ENCODE results near the gene CNTN3. TPM values are rescaled to one million over a fixed set of nuclear protein-coding genes. Genes with fewer than 3 reads are reported as not detected.

The CNTN3 gene
- total and polyA plus RNA-seq, 12 donors: 0.46 to 5.9 (median 2.6) TPM; not detected in 1

GRCh38 chr3:74582982-74583381, 31.5 kb downstream of the CNTN3 start:
- intact Hi-C loops (cut with DNase I): loop anchor here in 1 of 10 donors (1.0 kb wide), 1 partner anchor 10 kb away; no protein-coding TSS in a partner anchor
- no peaks in the 10 kb centered on the region for H3K4me1 ChIP-seq
- H3K27ac ChIP-seq: no peak overlapping the region
- H3K9me3 ChIP-seq: no peaks in the 10 kb centered on the region
- WGBS, 2 donors: 83 to 88% methylated on average over 5 of the region's 5 CpGs
- no peaks in the 10 kb centered on the region for H3K36me3 ChIP-seq
- H3K4me3 ChIP-seq: no peak overlapping the region
- no peak for TF ChIP-seq CTCF (IDR thresholded peaks at IDR 0.05)
- H3K27me3 ChIP-seq: no peaks in the 10 kb centered on the region
- ATAC-seq: no peak
- DNase-seq: no peak

- Histone ChIP-seq H3K27me3 (no peaks in the 10 kb centered on the region), H3K4me1 (no peaks in the 10 kb centered on the region), H3K27ac (no peak overlapping the region), H3K36me3 (no peaks in the 10 kb centered on the region), H3K4me3 (no peak overlapping the region), H3K9me3 (no peaks in the 10 kb centered on the region)
- ATAC-seq (no peak), DNase-seq (no peak)
- intact Hi-C loops (cut with DNase I): no loop called here
- WGBS, 2 donors: 55 to 74% methylated on average over 3 of the region's 3 CpGs
- TF ChIP-seq CTCF (IDR thresholded peaks at IDR 0.05): no peak
Measured at GRCh38 chr3:74575857-74576256, 38.6 kb downstream of the CNTN3 start.

- no peaks in the 10 kb centered on the region for H3K27me3 ChIP-seq
- no peak overlapping the region for H3K27ac ChIP-seq
- intact Hi-C loops (cut with DNase I): no loop called here
- WGBS, 2 donors: 85 to 88% methylated on average over 4 of the region's 4 CpGs
- no peak overlapping the region for H3K4me3 ChIP-seq
- ATAC-seq (no peak), DNase-seq (no peak)
- peaks cover 0 to 4% (median 0%) of the 10 kb centered on the region in 11 donors for H3K9me3 ChIP-seq
- no peaks in the 10 kb centered on the region for H3K4me1 ChIP-seq
- no peak for TF ChIP-seq CTCF (IDR thresholded peaks at IDR 0.05)
- H3K36me3 ChIP-seq: no peaks in the 10 kb centered on the region
Measured at GRCh38 chr3:74571118-74571517, 43.3 kb downstream of the CNTN3 start.

All from heart right ventricle (tissue), 16 donors.